Stimulated activated CD4-positive, alpha-beta T cell treated with anti-CD3 and anti-CD28 coated beads, TNF-alpha, amount 100 ng/mL, for 48 hours (primary cell): ENCODE results near the gene TMEM170A.
"Not testable (repeated sequence)": the region's sequence is repeated elsewhere in the genome, so short reads cannot be mapped to it uniquely, and the experiment has no call there.

Source experiments
- DNase-seq, 3 donors: peaks; one replicate each; pipeline ENCODE4 v3.0.0-alpha.2; 2020; ENCODE audit warnings: low read depth in 3 of 3

The TMEM170A gene

DNA sequence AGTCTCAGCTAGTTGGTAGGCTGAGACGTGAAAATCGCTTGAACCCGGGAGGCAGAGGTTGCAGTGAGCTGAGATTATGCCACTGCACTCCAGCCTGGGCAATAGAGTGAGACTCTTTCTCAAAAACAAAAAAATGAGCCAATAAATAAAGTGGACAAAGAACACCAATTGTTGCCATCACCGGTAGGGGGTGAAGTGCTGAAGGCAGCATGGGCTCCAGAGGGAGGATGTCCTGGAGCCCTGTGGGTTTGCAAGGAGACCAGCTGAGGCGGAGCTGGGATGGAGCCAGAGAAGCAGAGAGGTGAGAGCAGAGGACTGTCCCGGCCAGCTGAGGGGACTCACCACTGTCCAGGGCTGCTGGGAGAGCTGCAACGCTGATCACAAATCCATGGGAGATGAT lies 17.0 kb upstream of the TMEM170A start:
- DNase-seq = no peak

DNA sequence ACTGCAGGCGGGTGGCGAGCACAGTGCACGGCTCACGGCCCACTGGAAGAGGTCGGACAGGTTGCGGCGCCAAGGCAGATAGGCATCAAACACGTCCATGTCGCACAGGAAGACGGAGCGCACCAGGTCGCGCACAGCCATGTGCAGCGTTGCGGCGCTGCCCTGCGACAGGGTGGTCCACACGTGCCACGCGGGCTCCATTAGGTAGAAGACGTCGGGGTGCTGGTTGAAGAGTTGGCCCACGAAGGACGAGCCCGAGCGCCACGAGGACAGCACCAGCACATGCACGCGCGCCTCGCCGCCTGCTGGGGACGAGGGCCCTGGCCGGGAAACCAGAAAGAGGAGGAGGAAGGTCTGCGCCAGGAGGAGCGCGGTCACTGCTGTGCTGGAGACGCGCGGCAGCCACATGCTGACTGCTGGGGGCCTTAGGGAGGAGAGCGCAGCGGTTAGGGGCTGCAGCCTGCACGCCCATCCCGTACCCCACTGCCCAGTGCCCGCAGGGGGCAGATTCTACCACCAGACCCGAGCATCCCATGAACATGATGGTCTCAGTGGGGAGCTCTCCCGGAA lies 15.0 kb upstream of the TMEM170A start:
- DNase-seq = no peak

DNA sequence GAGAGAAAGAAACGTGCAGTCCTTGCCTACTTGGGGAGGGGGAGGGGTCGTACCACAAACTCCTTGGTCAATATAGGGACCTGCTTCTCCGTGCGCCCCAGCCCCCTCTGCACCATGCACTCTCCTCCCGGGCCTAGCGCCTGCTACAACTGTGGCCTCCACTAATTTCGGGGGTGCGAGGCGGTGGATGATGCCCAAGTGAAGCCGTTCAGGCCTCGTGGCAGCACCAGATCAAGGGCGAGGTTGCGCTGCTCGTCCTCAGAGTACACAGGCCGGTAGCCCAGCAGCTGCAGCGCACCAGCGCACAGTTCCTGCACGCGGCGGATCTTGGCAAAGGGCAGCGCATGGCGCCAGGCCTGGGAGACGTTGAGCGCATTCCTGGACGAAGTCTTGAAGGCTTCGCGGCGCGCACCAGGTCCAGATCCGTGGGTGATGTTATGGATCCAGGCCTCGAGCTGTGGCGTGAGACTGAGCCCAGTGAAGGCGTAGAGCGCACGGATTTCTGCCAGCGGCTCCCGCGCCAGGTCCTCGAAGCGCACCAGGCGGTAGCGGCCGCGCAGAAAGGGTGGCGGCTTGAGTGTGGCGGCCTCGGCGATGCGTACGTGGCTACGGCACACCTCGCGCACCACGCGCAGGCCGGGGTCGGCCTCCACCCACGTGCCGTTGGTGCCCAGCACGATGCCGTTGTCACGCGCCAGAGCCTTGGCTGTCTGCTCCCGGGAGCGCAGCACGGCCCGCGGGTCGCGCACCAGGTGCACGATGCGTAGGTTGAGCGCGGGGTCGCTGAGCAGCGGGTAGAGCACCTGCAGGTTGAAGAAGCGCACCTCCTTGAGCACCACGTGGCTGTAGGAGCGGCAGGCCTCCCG lies 14.2 kb upstream of the TMEM170A start:
- DNase-seq = no peak

DNA sequence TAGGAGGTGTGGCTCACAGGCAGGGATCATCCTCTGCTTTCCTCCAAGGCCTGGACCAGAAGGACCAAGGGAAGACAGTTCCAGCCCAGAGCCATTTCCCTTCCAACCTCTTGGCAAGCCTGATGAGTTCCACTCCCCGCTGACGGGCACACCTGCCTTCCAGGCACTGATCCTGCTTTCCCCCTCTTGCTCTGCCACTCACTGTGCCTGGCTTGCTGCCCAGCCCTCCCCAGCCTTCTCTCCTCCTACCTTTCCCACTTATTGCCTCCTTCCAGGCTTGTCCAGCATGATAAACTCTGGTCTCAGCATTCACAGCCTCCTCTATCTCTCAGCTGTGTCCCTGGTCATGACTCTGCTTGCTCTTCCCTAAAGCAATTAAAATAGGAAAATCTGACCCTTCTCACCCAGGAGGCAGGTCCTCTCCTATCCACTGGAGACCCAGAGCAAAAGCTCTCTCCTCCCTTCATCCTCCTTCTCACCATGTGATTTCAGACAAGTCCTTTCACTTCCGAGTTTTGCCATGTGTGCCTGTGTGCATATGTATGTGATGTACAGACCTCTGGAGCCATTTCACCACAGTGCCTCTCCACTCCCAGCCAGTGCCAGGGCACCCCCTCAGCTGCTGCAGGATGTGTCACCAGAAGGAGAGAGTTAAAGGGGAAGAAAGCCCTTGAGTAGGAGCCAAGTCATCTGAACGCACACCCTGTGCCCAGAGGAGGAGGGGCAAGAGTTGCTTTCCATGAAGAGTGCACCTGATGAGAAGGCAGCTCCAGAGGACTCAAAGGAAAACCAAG lies 13.4 kb upstream of the TMEM170A start:
- DNase-seq = no peak

DNA sequence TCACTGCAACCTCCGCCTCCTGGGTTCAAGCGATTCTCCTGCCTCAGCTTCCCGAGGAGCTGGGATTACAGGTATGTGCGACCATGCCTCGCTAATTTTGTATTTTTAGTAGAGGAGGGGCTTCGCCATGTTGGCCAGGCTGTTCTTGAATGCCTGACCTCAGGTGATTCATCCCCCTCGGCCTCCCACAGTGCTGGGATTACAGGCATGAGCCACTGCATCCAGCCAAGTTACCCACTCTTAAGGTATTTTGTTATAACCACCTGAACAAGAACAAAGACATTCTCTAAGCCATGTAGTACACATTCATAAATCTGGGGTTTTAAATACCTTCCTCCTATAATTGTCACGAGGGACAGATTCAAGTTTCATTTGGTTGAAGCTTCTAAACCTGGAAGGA lies 12.3 kb upstream of the TMEM170A start:
- DNase-seq = no peak

DNA sequence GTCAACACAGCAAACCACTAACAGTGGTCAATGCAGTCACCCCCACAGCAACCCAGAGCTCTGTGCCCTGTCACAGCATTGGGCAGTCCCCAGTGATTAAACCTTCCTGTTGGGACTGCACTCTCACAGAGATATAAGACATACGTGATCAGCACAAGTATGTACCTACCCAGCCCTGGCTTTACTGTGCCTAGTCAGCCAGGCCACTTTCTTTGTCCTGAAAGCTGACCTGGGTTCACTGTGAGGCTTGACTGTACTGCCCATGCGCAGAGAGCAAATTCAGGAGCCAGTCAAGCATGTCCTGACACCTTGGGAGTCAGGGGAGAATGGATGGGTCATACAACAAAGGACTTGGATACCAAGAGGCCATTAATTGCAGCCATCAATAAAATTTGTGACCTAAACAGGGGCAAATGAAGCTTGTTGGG lies 10.9 kb upstream of the TMEM170A start:
- no peak for DNase-seq

DNA sequence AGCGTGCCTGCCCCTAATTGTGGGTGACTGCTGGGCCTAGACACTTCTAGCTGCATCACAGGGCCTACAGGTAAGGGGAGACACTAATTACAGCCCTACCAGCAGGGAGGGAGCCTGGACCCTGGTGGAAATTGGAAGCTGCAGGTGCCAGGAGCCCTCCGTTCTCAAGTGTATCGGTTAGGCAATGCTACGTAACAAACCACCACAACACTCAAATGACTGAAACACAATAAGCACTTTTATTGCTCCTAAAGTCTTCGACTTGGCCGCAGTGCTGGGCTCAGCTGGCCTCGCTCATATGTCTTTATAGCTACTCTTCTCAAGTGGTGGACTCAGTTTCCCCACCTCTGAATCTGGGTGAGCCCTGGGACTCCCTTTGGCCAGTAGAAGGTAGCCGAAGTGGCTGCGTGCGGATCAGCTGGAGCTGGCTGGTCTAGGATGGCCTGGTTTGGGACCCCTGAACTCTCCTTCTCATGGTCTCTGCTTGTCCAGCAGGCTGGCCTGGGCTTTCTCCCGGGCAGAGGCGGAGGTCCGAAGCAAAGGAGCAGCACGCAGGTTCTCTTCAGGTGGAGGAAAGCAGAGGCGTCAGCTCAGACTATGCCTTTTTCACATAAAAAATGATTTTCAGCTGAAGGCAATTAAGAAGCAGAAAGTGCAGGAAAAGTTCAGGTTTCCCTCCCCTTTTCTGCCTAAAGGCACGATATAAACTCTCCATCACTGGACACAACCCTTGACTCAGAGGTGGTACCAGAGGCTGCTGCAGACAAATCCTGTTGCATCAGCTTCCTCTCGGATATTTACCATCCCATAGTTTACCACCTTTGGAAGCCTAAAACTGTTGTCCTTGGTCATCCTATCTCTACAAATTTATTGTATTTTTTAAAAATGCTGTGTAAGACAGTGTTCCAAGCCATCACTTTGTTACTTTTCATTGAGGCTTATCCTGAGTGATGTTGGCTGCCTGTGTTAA lies 8.7 kb upstream of the TMEM170A start:
- no peak for DNase-seq

DNA sequence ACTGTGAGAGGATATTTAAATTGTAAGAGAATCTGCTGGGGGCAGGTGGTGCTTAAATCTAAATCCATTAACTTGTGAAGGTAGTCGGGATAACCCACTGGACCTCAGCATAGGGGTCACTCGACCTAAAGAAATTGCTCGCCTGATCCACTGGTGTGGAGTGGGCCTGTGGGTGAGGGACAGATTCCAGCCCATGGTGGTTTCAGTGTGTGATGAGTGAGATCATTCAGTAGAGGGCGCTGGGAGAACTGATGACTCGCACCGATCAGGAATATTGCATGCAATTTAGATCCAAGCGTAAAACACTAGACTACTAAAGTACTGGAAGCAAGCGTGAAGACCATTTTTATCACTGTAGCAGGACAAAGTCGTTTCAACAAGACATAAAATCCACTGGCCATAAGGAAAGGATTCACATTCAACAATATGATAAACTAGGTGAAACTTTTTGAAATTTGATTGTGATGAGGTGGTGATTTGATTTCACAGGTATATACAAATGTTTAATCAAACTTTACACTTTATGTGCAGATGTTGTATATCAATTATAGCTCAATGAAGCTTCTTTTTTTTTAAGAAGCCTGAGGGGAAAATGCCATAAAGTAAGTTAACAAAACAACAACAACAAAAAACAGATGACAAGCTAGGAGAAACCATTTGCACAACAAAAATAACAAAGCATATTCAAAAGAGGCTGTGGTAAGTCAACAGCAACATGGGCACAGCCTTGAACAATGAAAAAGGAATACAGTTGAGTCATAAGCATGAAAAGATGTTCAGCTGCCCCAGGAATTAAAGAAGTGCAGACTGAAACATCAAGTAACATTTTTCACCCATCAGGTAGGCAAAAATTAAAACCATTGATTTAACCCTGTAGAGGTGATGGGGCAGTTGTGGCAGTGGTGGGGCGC lies 7.5 kb upstream of the TMEM170A start:
- DNase-seq = no peak

DNA sequence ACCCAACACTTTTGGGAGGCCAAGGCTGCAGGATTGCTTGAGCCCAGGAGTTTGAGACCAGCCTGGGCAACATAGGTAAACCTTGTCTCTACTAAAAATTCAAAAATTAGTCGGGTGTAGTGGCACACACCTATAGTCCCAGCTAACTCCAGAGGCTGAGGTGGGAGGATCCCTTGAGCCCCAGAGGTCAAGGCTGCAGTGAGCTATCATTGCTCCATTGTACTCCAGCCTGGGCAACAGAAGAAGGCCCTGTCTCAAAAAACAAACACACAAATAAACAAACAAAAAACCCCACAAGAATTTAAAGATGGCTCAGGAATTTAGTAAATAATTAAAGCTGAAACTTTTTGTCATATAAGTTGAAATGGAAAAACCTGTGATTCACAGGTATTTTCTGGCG lies 2.3 kb upstream of the TMEM170A start:
- DNase-seq = no peak

DNA sequence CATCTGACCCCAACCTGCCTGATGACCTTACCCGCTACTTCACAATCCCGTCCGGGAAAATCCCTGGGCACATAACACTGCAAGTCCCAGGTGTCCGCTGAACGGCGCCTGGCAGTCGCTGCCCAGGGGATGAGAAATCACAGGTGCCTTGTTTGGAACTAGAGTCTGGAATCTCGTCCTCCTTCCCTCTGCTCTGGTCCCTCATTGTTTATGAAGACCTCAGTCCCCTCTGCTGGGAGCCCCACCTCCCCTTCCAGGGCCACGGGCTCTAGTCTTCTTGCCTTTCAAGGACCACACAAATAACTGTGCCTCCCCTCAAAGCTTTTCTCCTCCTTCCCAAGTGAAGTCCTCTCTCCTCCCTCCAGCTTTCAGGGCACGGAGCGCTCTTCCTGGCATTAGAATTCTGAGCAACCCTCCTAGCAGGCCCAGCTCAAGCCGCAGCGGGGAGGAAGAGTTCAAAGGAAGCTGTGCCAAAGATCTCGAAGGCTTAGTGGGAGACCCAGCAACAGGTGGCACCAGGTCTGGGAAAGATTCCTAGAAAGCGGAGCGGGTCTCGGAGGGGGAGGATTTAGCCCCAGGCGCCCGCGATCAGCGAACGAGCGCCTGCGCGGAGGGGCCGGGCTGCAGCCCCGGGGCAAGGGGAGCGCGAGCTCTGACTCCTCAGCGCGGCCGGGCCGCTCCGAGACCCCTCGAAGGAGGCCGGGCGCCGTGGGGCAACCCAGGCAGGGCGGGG lies 934 bp downstream of the TMEM170A start:
- peak in 2 of 3 donors; percentile 3 to 10 for DNase-seq

DNA sequence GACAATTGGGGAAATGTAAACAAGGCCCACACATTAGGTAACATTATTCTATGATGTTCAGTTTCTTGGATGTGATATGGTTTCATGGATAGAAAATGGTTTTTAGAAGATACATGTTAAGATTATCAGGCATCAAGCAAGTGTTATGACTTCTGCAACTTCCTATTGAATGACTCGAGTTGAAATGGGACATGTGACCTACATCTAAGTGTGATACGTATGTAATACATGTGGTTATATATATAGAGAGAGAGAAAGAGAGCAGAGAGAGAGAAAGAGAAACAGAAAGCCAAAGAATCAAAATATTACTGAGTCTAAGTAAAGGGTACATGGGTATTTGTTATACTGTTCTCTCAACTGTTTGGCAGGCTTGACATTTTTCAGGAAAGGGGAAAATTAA lies 1.7 kb downstream of the TMEM170A start:
- DNase-seq = no peak

DNA sequence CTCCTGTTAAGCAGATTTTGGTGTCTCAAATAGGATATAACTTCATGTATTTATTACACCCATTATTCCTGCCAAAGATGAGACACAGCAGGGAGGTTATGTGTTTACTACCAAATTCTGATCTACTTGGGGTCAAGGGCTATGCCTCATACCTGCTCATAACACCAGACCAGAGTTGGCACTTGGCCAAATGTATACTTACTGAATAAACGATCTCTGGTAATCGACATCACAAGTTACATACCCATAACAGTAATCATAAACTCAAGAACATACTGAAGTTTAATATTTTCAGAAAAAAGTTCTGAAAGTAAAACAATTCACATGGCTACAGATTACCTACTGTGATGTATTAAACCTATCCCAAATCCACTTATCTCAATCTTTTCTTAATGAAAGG lies 2.9 kb downstream of the TMEM170A start:
- DNase-seq = no peak

DNA sequence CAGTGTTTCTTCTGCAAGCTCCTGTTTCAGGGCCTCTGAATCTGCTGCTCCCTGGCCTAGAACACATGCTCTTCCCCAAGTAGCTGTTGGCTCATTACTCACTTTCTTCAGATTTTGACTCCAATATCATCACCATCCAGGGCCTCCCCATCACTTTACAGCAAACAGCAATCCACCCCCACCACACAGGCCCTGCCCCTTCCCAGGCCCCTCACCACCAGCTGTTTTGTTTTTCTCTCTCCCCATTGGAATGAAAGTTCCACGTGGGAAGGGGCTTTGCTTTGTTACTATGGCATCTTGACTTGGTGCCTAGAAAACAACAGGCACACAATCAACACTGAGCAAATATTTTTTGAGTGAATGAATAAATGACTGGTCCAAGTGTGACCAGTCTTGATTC lies 4.0 kb downstream of the TMEM170A start:
- no peak for DNase-seq

DNA sequence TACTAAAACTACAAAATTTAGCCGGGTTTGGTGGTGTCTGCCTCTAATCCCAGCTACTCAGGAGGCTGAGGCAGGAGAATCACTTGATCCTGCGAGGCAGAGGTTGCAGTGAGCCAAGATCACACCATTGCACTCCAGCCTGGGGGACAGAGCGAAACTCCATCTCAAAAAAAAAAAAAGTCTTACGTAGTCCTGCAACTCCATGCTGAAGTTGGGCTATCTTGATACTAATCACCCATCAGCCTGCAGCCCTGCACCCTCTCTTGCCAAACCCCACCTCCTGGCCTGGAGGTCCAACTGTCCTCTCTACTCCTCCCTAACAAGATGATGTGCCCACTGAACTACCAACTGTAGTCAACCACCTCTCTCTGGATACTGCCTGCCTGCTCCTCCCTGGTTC lies 4.8 kb downstream of the TMEM170A start:
- DNase-seq = no peak

DNA sequence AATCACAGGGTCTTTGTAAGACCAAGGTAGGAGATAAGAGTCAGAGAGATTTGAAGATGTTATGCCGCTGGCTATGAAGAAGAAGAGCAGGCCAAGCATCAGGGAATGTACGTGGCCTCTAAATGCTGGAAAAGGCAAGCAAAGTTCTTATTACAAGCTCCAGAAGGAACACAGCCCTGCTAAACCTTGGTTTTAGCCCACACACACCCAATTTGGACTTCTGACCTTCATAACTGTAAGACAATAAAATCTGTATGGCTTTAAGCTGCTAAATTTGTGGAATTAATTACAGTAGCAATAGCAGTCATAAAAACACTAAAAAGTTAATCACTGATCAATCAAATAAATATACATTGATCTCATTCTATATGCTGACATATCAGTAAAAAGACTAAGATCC lies 6.0 kb downstream of the TMEM170A start:
- DNase-seq = no peak

DNA sequence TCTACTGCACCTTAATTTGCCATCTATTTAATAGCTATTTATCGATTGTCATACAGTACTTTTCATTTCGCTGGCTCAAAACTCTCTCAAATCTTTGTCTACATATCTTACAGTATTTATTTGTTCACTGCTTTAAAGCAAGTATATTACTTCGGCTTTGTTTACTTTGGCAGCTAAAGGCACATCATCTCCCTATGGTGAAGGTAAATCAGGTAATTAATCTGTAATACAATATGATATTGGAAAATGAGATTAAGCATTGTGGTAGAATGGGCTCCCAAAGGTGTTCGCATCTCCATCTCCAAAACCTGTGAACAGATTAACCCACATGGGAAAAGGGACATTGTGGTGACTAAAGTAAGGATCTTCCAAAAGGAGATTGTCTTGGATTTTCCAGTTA lies 6.5 kb downstream of the TMEM170A start:
- no peak for DNase-seq

DNA sequence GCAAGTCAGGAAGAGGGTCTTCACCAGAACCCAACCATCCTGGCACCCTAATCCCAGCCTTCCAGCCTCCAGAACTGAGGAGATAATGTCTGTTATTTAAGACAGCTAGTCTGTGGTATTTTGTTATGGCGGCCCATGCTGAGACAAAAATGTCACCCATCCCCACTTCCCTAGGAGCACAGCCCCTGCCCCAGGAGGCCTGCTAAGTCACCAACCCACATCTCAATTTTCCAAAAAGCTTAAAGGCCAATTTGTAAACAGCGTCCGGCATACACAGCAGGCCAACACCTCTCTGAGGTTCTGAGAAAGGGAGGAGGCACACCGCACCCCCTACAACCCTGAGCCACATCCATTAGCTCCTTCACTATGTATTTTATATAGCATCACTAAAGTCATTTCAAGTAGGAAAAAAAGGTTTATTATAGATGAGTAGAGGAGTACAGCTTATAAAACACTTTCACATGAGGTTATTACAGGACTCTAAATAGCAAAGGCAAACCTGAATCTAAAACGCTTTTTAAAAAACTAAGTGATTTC lies 6.9 kb downstream of the TMEM170A start:
- no peak for DNase-seq

DNA sequence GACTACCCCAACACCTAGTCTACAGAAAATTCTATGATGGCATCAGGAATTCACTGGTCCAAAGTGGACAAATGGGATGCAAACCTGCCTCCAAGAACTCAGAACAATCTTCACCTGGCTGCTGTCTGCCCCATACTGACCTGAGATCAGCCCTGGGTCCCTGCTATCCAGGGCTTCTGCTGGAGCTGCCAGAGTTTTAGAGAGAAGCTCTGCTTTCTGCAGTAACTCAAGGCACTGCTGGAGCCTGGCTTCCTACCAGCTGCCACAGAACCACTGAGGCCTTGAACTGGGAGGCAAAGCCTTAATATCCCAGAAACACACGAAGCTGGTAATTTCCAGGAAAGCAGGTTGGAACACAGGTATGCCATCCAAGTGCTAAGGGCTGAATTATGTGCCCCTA lies 7.5 kb downstream of the TMEM170A start:
- DNase-seq = no peak

DNA sequence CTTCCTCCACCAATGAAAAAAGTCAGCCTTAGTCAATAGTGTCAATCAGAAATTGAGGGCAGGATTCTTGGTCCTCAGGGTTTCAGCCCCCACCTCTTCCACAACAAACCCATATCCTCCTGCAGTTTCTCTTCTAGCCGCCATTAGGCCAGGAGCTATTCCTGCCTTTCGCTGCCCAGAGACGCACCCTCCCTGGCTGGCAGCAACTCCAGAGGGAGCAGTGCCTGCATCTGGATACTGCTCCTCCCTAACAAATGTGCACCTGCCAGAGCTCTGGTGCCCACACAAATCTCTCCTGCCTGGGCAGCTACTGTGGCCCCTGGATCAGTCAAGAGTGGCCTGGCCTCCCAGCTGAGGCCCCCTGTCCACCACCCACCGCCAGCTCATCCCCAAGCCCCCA lies 8.0 kb downstream of the TMEM170A start:
- not testable (repeated sequence) for DNase-seq

DNA sequence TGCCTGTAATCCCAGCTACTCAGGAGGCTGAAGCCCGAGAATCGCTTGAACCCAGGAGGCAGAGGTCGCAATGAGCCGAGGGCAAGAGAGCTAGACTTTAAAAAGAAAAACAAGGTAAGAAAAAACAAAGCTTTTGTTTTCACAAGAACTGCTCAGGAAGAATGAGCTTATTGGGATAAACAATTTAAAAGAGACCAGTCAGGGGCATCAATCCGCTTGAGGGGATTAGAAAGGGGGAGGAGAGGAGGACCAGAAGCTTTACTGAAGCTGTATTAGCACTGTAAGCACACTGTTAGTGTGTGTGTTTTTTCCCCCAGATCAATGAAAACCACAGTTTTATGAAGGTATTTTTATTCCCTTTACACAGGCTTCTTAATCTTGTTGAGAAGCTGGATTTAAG lies 8.8 kb downstream of the TMEM170A start:
- DNase-seq = no peak
